NOMO-1 treated with dmso at 0.1 percent for 144 hours (cell line): Measurements from ENCODE around the gene ZNF823.
"Not testable (repeated sequence)": the region's sequence is repeated elsewhere in the genome, so short reads cannot be mapped to it uniquely, and the experiment has no call there.

Source experiments
- DNase-seq: peaks from one replicate; lab custom pipeline; 2025; ENCODE audit not compliant: unreplicated experiment; lab: John Stamatoyannopoulos, UW

The ZNF823 gene

DNA sequence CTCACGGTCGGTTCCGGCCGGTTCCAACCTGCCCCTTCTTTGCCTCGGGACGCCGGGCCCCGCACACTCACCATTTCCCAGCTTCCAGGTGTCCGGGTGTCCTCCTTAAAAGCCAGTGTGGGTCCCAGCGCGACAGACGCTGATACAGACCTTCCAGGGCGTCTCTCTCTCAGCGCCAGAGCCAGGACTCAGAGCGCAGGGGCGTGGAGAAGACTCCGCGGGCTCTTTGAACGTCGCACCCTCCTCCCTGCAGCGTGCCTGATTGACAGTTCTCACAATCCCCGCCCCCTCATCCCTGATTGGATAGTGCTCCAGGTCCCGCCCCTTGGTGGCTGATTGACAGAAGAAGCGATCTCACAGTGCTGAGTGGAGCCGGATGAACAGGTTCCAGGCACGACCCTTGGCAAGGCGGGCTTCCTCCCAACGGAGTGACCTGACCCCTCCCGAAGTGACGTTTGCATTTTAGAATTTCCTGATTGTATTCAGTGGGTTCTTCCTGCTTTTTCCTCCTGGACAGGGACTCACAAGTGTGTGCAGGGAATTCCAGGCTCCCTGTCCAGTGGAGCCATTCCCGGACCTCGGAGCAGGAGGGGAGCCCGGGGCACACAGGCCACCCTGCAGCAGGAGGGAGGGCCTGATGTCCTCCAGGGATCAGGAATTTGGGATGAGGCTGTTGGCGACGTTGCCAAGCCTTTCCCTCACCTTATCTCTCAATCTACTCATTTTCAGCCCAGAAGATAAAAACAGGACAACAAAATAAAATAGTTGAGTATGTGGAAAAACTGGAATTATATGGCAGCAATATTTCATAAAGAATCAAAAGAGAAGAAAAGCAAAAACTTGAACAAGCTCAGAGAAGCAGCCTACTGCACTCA lies at the start of gene ZNF823:
Gene ZNF823 (minus strand): TSS at position 201 of the 875 bp plus-strand sequence. CDS start 127 bp downstream, at position 74.
- DNase-seq: peak; percentile 91

DNA sequence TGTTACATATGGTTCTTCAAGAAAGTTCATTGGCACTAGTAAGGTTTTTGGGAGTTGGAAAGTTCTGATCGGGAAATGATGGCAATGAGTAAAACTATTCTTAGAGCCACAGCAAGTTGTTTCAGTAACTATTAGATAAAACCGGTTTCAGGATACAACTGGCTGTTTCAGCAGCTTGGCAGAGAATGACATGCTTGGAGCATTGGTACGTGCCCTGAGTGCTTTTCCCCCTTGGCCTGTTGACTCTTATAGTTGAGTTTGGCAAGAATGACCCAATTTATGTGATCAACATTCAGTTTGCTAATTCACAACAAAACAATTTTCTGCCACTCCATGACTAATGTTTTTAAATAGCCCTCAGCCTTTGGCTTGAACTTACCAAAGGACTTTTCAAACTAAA lies 48.8 kb upstream of the ZNF823 start:
- no peak for DNase-seq

DNA sequence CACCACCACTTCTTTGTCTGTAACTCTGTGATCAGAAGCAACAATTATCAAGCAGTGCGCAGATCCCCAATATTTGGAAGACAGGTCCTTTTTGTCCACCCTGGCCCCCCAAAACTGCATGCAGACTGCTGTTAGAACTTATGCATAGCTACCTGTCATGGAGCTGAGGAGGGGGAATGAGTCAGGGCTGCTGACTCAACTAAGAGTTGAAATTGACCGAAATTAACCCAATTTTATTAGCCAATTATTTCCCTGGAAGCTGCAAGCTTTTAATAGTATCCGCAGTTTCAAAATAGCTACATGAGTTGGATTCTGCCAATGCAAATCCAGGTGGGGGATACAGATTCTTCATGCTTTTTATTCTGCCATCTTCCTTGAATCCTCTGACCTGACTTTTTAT lies 45.6 kb upstream of the ZNF823 start:
- no peak for DNase-seq

DNA sequence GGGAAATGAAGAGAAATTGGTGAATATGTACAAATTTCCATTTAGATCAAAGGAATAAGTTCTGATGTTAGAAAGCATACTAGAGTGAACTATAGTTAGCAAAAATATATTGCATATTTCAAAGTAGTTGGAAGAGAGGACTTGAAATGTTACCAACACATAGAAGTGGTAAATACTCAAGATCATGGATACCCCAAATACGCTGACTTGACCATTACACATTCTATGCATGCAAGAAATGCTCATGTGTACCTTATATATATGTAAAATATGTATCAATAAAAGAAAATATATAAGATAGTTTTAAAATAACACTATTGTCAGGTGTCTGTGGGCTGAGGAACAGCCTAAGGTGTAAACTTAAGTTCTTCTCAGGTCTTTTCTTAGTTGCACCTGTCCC lies 45.0 kb upstream of the ZNF823 start:
- no peak for DNase-seq

DNA sequence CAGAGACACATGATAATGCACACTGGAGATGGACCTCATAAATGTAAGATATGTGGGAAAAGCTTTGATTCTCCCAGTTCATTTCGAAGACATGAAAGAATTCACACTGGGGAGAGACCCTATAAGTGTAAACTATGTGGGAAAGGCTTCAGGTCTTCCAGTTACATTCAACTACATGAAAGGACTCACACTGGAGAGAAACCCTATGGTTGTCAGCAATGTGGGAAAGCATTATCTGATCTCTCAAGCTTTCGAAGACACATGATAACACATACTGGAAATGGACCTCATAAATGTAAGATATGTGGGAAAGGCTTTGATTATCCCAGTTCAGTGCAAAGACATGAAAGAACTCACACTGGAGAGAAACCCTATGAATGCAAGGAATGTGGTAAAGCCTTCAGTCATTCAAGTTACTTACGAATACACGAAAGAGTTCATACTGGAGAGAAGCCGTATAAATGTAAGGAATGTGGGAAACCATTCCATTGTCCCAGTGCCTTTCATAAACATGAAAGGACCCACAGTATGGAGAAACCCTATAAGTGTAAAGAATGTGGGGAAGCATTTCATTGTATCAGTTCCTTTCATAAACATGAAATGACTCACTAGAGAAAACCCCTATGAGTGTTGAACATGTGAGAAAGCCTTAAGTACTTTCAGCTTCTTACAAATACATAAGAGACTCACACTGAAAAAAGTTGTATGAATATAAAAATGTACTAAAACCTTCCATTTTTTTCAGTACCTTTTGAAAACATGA lies 42.7 kb upstream of the ZNF823 start:
- no peak for DNase-seq

DNA sequence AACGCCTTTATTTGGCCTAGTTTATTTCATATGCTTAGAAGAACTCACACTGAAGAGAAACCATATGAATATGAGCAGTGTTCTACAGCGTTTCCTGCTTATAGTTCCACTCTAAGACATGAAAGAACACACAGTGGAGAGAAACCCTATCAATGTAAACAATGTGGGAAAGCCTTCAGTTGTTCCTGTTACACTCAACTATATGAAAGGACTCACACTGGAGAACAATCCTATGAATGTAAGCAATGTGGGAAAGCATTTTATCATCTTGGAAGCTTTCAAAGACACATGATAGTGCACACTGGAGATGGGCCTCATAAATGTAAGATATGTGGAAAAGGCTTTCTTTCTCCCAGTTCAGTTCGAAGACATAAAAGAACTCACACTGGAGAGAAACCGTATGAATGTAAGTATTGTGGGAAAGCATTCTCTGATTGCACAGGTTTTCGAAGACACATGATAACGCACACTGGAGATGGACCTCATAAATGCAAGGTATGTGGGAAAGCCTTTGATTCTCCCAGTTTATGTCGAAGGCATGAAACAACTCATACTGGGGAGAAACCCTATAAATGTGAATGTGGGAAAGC lies 41.8 kb upstream of the ZNF823 start:
- DNase-seq: no peak

DNA sequence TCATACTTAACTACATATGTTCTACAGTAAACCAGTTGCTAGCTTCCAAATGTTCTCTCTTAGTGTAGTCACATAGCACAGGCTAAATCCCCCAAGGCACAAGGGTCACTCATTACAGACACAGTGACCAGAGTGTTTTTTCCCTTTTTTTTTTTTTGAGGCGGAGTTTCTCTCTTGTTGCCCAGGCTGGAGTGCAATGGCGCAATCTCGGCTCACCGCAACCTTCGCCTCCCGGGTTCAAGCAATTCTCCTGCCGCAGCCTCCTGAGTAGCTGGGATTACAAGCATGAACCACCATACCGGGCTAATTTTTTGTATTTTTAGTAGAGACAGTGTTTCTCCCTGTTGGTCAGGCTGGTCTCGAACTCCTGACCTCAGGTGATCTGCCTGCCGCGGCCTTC lies 37.9 kb upstream of the ZNF823 start:
- not testable (repeated sequence) for DNase-seq

DNA sequence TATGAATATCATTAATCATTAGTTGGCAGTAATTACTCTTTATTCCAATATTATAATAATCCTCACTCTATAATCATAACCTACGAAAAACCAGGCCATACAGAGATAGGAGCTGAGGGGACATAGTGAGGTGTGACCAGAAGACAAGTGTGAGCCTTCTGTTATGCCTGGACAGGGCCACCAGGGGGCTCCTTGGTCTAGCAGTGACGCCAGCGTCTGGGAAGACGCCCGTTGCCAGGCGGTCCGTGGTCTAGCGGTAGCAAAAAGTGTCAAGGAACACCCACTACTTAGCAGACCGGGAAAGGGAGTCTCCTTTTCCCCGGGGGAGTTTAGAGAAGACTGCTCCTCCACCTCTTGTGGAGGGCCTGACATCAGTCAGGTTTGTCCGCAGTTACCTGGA lies 32.8 kb upstream of the ZNF823 start:
- not testable (repeated sequence) for DNase-seq

DNA sequence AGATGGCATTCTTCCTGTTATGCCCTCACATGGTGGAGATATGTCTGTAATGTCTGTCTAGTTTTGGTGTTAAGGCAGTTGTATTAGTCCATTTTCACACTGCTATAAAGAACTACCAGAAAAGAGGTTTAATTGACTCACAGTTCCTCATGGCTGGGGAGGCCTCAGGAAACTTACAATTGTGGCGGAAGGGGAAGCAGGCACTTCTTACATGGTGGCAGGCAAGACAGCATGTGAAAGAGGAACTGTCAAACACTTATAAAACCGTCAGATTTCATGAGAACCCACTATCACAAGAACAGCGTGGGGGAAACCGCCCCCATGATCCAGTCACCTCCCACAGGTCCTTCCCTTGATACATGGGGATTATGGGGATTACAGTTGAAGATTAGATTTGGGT lies 31.2 kb upstream of the ZNF823 start:
- no peak for DNase-seq

DNA sequence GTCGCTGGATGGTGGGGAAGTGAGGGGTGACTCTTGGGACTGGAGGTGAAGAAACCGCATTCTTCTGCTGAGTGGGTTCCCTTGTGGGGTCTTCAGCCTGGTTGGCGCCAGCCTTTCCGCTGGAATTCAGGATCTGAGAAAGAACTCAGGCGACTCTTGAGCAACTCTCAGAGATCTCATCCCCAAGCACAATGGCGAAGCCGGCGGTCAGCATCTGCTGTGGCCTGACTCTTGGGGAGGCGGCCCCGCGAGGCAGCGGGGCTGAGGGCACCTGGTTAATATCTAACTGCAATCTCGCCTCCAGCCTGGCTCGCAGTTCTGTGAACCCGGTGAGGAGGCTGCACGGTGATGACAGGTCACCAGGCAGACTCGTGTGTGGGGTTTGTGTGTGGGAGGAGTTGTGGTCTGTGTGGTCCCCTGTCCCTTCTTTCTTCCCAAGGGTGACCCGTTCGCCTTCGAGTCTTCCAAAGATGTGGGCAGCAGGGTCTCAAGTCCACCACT lies 28.9 kb upstream of the ZNF823 start:
- no peak for DNase-seq

DNA sequence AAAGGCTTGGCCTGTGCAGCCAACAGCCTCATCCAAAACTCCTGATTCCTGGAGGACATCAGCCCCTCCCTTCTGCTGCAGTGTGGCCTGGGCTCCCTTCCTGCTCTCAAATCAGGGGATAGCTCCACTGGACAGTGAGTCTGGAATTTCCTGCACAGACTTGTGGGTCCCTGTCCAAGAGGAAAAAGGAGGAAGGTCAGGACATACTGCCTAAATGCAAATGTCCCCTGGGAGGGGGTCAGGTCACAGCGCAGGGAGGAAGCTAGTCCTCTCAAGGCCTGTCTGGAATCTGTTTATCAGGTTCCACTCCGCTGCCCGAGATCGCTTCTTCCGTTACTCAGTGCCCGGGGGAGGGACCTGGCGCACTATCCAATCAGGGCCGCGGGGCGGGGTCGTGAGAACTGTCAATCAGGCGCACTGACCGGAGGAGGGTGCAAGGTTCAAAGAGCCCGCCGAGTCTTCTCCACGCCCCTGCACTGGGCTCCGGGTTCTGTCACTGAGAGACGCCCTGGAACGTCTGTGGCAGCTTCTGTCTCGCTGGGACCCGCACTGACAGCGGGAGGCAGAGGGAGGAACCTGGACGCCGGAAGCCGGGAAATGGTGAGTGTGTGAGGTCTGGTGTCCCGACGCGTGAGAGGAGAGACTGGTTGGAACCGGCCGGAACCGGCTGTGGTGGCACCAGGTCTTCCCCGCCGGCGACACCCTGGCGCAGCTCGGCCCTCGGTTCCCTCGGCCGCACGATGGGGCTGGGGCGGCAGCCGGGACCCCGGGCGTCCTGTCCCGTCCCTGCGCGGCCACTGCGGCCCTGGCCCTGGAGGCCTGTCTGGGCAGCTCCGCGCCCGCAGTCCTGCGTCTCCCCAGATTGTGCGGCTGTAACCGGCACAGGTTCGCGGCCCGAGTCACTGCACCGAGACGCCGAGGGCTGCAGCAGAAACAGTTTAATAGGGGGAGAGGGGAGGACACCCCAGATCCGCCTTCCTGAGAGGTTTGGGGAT lies 28.1 kb upstream of the ZNF823 start, which contains the start of gene ZNF441:
Gene ZNF441 (plus strand): TSS at position 404 of the 995 bp plus-strand sequence. CDS start 194 bp downstream, at position 598.
- peak; percentile 87 for DNase-seq

DNA sequence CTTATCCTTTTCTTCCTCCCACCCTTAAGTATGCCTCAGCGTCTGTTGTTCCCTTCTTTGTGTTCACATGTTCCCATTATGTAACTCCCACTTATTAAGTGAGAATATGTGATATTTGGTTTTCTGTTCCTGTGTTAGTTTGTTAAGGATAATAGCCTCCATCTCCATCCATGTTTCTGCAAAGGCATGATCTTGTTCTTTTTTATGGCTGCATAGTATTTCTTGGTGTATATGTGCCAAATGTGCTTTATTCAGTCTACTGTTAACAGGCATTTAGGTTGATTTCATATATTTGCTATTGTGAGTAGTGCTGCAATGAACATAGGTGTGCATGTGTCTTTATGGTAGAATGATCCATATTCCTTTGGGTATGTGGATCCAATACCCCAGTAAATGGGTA lies 24.9 kb upstream of the ZNF823 start:
- DNase-seq: no peak

DNA sequence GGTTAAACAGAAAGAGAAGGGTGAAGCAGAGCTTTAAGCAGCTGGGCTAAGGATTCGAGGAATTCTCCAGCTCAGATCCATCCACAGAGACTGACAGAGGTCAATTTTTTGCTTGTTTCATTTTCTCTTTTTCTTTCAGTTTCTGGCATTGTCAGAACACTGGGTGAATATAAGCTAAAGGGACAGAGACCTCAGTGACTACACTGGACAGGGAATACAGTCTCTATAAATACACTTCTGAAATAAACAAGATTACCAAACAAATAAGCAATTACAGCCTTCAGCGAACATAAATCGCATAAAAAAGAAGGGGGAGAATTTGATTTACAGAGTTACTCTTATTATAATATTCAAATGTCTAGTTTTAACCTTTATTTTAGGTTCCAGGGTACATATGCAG lies 24.4 kb upstream of the ZNF823 start:
- DNase-seq: no peak

DNA sequence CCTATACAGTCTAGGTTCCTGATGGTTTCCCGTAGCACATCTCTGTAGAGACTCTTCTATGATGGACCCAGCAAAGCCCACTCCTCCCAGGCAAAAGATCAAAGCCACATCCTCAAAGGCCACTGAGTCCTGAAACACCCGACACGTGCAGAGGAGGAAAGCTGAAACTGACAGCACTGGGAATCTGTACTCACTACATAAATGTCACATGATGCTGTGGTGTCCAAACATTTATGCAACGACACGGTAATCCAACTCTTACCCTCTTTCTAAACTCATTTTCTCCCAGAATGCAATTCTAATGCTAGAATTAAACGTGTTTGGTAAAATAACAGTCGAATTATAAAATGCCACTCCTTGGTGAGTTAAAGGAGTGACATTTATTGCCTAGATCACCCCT lies 21.1 kb upstream of the ZNF823 start:
- no peak for DNase-seq

DNA sequence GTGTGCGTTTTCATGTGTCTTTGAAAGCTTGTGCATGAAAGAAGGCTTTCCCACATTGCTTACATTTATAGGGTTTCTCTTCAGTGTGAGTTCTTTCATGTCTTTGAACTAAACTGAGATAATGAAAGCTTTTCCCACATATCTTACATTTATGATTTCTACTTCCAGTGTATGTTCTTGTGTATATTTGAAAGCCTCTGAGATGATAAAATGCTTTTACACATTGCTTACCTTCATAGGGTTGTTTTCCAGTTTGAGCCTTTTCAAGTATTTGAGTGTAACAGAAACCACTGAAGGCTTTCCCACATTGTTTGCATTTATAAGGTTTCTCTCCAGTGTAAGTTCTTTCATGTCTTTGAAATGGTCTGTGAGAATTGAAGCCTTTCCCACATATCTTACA lies 18.2 kb upstream of the ZNF823 start:
- no peak for DNase-seq

DNA sequence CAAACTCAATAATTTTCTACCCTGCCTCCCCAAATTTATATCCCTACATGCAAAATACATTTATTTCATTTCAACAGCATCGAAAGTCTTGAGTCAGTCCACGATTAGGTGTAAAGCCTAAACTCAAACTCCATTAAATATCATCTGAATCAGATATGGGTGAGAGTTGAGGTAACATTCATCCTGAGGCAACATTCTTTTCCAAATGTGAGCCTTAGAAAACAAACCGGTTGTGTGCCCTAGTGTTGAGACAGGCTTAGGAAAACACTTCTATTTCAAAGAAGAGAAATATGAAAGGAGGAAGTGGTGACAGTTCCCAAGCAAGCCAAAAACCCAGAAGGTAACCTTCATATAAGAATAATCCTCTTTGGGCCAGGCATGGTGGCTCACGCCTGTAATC lies 15.9 kb upstream of the ZNF823 start:
- DNase-seq: no peak

DNA sequence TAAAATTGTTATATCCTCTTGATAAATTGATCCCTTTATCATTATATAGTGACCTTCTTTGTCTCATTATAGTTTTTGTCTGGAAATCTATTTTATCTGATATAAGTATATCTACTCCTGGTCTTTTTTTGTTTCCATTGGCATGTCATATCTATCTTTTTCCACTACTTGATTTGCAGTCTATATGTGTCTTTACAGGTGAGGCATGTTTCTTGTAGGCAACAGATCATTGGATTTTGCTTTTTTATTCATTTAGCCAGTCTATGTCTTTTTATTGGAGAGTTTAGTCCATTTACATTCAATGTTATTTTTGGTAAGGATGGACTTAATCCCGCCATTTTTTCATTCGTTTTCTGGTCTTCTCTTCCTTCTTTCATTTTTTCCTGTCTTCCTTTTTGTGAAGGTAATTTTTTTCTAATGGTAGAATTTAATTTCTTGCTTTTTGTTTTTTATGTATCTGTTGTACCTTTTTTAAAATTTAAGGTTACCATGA lies 13.5 kb upstream of the ZNF823 start:
- no peak for DNase-seq

DNA sequence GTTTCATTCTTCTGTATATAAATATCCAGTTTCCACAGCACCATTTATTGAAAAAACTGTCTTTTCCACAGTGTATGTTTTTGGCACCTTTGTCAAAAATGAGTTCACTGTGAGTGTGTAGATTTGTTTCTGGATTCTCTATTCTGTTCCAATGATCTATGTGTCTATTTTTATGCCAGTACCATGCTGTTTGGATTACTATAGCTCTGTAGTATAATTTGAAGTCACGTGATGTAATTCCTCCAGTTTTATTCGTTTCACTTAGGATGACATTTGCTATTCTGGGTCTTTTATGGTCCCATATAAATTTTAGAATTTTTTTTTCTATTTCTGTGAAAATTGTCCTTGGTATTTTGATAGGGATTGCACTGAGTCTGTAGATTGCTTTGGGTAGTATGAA lies 11.0 kb upstream of the ZNF823 start:
- no peak for DNase-seq

DNA sequence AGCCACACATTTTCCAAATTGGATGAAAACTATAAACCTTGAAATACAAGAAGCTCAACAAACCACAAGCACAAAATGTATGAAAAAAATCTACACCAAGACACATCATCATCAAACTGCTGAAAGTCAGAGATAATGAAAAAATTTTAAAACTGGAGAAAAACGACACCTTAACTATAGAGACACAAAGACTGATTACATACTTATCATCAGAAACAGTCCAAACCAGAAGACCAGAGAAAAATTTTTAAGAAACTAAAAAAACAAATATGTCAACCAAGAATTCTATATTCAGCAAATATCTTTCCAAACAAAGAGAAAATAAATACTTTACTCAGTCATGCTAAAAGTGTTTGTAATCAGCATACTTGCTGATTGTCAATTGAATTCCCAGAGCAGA lies 8.5 kb upstream of the ZNF823 start:
- no peak for DNase-seq

DNA sequence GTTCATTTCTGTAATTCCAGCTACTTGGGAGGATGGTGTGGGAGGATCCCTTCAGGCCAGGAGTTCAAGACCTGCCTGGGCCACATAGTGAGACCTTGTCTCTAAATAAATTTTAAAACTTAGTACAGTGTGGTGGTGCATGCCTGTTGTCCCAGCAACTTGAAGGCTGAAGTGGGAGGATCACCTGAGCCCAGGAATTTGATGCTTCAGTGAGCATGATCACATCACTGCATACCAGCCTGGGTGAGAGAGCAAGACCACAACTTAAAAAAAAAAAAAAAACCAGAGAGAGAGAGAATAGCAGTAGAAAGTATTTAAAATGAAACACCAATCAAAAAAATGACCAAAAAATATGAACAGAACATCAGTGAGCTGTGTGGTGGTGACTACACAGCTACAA lies 7.1 kb upstream of the ZNF823 start:
- no peak for DNase-seq
